ENCODE measurements around the gene CHRNA9.

- TF ChIP-seq, protein P1, sequence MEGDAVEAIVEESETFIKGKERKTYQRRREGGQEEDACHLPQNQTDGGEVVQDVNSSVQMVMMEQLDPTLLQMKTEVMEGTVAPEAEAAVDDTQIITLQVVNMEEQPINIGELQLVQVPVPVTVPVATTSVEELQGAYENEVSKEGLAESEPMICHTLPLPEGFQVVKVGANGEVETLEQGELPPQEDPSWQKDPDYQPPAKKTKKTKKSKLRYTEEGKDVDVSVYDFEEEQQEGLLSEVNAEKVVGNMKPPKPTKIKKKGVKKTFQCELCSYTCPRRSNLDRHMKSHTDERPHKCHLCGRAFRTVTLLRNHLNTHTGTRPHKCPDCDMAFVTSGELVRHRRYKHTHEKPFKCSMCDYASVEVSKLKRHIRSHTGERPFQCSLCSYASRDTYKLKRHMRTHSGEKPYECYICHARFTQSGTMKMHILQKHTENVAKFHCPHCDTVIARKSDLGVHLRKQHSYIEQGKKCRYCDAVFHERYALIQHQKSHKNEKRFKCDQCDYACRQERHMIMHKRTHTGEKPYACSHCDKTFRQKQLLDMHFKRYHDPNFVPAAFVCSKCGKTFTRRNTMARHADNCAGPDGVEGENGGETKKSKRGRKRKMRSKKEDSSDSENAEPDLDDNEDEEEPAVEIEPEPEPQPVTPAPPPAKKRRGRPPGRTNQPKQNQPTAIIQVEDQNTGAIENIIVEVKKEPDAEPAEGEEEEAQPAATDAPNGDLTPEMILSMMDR (IDR thresholded peaks at IDR 0.05): no peak
- TF ChIP-seq EP300 (IDR thresholded peaks at IDR 0.05) (no peak), POLR2A (IDR thresholded peaks at IDR 0.05) (no peak)
These were observed 33.5 kb upstream of the CHRNA9 start for GRCh38 chr4:40301603-40302002.

Data from ovary (tissue), 3 donors.